IMR-90 (cell line): Measurements from ENCODE around the gene UBR7.
"Not testable (repeated sequence)": the region's sequence is repeated elsewhere in the genome, so short reads cannot be mapped to it uniquely, and the experiment has no call there.

Source experiments
- BHLHE40 ChIP-seq: fragments of 150-350 bp; IDR thresholded peaks from 2 replicates; pipeline ENCODE4 v1.6.1; 2016; ENCODE audit warnings: mild to moderate bottlenecking, low read depth, low read length
- CEBPB ChIP-seq: IDR thresholded peaks from 2 replicates; pipeline ENCODE4 v1.6.1; 2012; ENCODE audit warnings: low read depth, low read length, improper control_type of control experiment
- FOS ChIP-seq: fragments of 150-350 bp; IDR thresholded peaks from 2 replicates; pipeline ENCODE4 v1.6.1; 2016; ENCODE audit warnings: low read depth, low read length
- MAFK ChIP-seq: IDR thresholded peaks from 2 replicates; pipeline ENCODE4 v1.6.1; 2012; ENCODE audit warnings: low read depth, low read length, improper control_type of control experiment
- MXI1 ChIP-seq: IDR thresholded peaks from 2 replicates; pipeline ENCODE4 v1.6.1; 2012; ENCODE audit warnings: low read depth, mild to moderate bottlenecking, low read length, moderate library complexity, borderline replicate concordance
- NFE2L2 ChIP-seq: fragments of 150-350 bp; IDR thresholded peaks from 2 replicates; pipeline ENCODE4 v1.6.1; 2016; ENCODE audit warnings: low read depth, mild to moderate bottlenecking, low read length
- POLR2A ChIP-seq: IDR thresholded peaks from 2 replicates; pipeline ENCODE4 v1.6.1; 2012; ENCODE audit warnings: mild to moderate bottlenecking, low read depth, low read length
- RAD21 ChIP-seq: IDR thresholded peaks from 2 replicates; pipeline ENCODE4 v1.6.1; 2012; ENCODE audit warnings: low read length, improper control_type of control experiment
- RCOR1 ChIP-seq: IDR thresholded peaks from 2 replicates; pipeline ENCODE4 v1.6.1; 2012; ENCODE audit warnings: mild to moderate bottlenecking, low read length, improper control_type of control experiment; ENCODE audit not compliant: insufficient replicate concordance
- RFX5 ChIP-seq: IDR thresholded peaks from 2 replicates; pipeline ENCODE4 v1.8.0; 2012; ENCODE audit warnings: low read depth, mild to moderate bottlenecking, low read length, moderate library complexity
- SMC3 ChIP-seq: fragments of 150-350 bp; IDR thresholded peaks from 2 replicates; pipeline ENCODE4 v1.6.1; 2016; ENCODE audit warnings: low read depth, mild to moderate bottlenecking, antibody characterized with exemption, low read length, moderate library complexity
- TF ChIP-seq, protein P1 (sequence below): fragments of 150-350 bp; IDR thresholded peaks from 2 replicates; pipeline ENCODE4 v1.6.1; 2017; ENCODE audit warnings: mild to moderate bottlenecking, antibody characterized with exemption, low read length, low read depth
- TF ChIP-seq, protein P2 (sequence below): conservative IDR thresholded peaks from 2 replicates; pipeline ENCODE4 v1.5.1; 2012; ENCODE audit warnings: mild to moderate bottlenecking, low read depth, low read length, improper control_type of control experiment
- TF ChIP-seq, protein P3 (sequence below): fragments of 150-350 bp; IDR thresholded peaks from 2 replicates; pipeline ENCODE4 v1.6.1; 2016; ENCODE audit warnings: low read depth, mild to moderate bottlenecking, low read length, moderate library complexity, borderline replicate concordance

GRCh38 chr14:93165271-93166265 lies 41.5 kb upstream of the UBR7 start:
- TF ChIP-seq, protein P1, sequence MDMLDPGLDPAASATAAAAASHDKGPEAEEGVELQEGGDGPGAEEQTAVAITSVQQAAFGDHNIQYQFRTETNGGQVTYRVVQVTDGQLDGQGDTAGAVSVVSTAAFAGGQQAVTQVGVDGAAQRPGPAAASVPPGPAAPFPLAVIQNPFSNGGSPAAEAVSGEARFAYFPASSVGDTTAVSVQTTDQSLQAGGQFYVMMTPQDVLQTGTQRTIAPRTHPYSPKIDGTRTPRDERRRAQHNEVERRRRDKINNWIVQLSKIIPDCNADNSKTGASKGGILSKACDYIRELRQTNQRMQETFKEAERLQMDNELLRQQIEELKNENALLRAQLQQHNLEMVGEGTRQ, result not testable (repeated sequence)
- TF ChIP-seq, protein P2, sequence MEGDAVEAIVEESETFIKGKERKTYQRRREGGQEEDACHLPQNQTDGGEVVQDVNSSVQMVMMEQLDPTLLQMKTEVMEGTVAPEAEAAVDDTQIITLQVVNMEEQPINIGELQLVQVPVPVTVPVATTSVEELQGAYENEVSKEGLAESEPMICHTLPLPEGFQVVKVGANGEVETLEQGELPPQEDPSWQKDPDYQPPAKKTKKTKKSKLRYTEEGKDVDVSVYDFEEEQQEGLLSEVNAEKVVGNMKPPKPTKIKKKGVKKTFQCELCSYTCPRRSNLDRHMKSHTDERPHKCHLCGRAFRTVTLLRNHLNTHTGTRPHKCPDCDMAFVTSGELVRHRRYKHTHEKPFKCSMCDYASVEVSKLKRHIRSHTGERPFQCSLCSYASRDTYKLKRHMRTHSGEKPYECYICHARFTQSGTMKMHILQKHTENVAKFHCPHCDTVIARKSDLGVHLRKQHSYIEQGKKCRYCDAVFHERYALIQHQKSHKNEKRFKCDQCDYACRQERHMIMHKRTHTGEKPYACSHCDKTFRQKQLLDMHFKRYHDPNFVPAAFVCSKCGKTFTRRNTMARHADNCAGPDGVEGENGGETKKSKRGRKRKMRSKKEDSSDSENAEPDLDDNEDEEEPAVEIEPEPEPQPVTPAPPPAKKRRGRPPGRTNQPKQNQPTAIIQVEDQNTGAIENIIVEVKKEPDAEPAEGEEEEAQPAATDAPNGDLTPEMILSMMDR, result not testable (repeated sequence)
- not testable (repeated sequence) for TF ChIP-seq POLR2A, CEBPB, RCOR1, SMC3, RFX5, NFE2L2, RAD21, MXI1, MAFK, FOS, BHLHE40
- TF ChIP-seq, protein P3, sequence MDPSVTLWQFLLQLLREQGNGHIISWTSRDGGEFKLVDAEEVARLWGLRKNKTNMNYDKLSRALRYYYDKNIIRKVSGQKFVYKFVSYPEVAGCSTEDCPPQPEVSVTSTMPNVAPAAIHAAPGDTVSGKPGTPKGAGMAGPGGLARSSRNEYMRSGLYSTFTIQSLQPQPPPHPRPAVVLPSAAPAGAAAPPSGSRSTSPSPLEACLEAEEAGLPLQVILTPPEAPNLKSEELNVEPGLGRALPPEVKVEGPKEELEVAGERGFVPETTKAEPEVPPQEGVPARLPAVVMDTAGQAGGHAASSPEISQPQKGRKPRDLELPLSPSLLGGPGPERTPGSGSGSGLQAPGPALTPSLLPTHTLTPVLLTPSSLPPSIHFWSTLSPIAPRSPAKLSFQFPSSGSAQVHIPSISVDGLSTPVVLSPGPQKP, result not testable (repeated sequence)
